ENCODE measurements around the gene GEMIN7. TPM values are rescaled to one million over a fixed set of nuclear protein-coding genes. Genes with fewer than 3 reads are reported as not detected.

Gene GEMIN7
- total RNA-seq, 1 experiment from 2014 or later: 77.0 TPM

DNA sequence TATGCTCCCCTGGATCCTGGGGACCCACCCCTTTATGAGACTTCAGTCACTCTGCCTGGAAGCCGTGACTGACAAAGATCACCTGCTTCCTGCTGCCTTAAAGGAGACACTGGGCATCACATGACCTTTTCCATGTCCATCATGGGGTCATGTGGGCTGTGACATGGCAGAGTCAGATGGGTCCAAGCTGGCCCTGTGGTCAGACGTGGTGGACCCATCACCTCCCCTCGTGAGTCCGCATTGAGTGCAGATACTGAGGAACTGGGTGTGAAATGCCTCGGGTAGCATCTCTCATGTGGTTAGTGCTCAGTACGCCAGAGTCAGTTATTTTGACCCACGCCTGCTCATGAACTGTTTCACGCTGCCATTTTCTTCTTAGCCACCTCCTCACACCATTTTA is 54.6 kb downstream of the GEMIN7 start:
- H3K27me3 ChIP-seq (ENCODE audit: control insufficient read depth, insufficient read depth, low read length): no peaks in the 10 kb centered on the region
- no peak for DNase-seq
- no peaks in the 10 kb centered on the region; the same call in 1 of the 2 replicates for H3K36me3 ChIP-seq (replicated peaks; ENCODE audit: control insufficient read depth, insufficient read depth, low read length)
- H3K4me3 ChIP-seq (ENCODE audit: insufficient read depth, low read depth, low read length): no peak overlapping the region

DNA sequence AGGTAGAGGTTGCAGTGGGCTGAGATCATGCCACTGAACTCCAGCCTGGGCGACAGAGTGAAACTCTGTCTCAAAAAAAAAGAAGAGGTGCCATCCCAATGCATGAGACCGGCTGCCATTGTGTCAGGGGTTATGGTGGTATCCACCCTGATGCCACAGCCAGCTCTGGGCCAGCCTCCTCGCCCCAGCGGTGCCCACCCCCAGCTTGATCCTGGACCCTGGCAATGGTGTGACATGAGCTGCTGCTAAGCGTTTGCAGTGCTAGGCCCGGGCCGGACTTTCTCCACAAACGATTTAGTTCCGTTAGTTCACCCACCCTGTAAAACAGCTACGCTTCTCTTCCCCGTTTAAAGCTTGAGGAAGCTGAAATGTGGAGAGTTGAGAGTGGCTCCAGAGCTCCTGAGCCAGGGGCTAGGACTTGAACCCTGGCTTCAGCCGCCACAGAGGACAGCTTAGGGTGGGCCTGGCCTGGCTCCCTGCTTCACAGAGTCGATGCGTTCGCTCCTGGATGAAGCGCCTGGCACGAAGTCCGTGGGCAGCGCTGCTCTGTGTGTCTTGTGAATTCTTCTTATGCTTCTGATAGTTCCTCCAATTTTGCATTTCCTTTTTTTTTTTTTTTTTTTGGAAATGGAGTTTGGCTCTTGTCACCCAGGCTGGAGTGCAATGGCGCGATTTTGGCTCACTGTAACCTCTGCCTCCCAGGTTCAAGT is 56.3 kb downstream of the GEMIN7 start:
- peak; percentile 39 for DNase-seq
- Histone ChIP-seq H3K36me3 (replicated peaks; ENCODE audit: control insufficient read depth, insufficient read depth, low read length) (no peaks in the 10 kb centered on the region; the same call in 1 of the 2 replicates), H3K4me3 (ENCODE audit: insufficient read depth, low read depth, low read length) (no peak overlapping the region), H3K27me3 (ENCODE audit: control insufficient read depth, insufficient read depth, low read length) (no peaks in the 10 kb centered on the region)

DNA sequence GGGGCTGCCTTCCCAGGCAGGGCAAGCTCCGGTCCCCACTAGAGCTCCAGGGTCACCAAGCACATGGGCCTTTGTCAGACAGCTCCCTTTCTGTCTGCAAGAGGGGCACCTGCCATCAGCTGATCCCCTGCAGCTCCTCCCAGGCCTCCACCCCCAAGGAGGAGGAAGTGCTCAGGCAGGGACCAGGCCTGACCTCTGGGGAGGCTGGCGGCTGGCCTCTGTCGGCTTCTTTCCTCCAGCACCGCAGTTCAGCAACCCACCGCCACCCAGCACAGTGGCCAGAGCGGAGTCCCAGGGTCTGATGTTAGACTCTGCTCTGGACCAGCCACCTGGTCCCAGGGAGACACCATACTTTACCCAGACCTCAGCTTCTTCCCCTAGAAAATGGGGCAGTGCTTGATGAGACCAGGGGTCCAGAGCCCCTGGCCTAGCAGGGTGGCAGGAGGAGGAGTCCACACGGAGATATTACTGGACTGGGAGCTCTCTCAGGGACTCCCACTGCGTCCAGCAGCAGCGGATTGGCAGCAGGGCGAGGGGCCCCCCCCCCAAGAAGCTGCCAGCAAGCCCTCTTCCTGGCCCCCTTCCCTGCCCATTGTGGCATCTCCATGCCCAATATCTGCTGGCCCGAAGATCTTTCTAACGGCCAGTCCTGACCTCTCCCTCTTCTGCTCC is 57.6 kb downstream of the GEMIN7 start:
- no peak overlapping the region for H3K4me3 ChIP-seq (ENCODE audit: insufficient read depth, low read depth, low read length)
- DNase-seq: peak; percentile 84
- H3K36me3 ChIP-seq (replicated peaks; ENCODE audit: control insufficient read depth, insufficient read depth, low read length): no peaks in the 10 kb centered on the region; the same call in none of the 2 replicates
- no peaks in the 10 kb centered on the region for H3K27me3 ChIP-seq (ENCODE audit: control insufficient read depth, insufficient read depth, low read length)

- Histone ChIP-seq H3K27me3 (ENCODE audit: control insufficient read depth, insufficient read depth, low read length) (no peaks in the 10 kb centered on the region), H3K4me3 (ENCODE audit: insufficient read depth, low read depth, low read length) (no peak overlapping the region), H3K36me3 (replicated peaks; ENCODE audit: control insufficient read depth, insufficient read depth, low read length) (no peaks in the 10 kb centered on the region; the same call in none of the 2 replicates)
- DNase-seq: peak; percentile 59
Observed at GRCh38 chr19:45137179-45137761, 58.2 kb downstream of the GEMIN7 start.

DNA sequence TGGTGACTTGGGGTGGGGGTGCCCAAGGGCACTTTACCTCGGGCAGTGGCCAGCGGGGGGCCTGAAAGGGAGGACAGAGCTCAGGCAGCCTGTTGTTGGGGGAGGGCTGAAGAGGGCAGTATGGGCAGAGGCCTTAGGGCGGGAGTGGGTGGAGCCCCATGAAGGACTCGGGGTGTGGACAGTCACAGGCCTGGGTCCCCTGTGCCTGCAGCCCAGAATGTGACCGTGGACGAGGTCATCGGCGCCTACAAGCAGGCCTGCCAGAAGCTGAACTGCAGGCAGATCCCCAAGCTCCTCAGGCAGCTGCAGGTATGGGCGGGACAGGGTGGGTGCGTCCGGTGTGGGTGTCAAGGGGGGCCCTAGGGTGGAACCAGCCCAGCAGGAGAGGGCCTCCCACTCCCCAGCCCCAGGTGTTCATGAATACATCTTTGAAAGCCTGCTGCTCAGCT is 59.3 kb downstream of the GEMIN7 start:
- peak; percentile 78 for DNase-seq
- Histone ChIP-seq H3K27me3 (ENCODE audit: control insufficient read depth, insufficient read depth, low read length) (no peaks in the 10 kb centered on the region), H3K36me3 (replicated peaks; ENCODE audit: control insufficient read depth, insufficient read depth, low read length) (no peaks in the 10 kb centered on the region; the same call in none of the 2 replicates), H3K4me3 (ENCODE audit: insufficient read depth, low read depth, low read length) (no peak overlapping the region)

- no peaks in the 10 kb centered on the region; the same call in none of the 2 replicates for H3K36me3 ChIP-seq (replicated peaks; ENCODE audit: control insufficient read depth, insufficient read depth, low read length)
- no peaks in the 10 kb centered on the region for H3K27me3 ChIP-seq (ENCODE audit: control insufficient read depth, insufficient read depth, low read length)
- no peak overlapping the region for H3K4me3 ChIP-seq (ENCODE audit: insufficient read depth, low read depth, low read length)
- peak; percentile 59 for DNase-seq
Observed at GRCh38 chr19:45139286-45140143, 60.5 kb downstream of the GEMIN7 start.

DNA sequence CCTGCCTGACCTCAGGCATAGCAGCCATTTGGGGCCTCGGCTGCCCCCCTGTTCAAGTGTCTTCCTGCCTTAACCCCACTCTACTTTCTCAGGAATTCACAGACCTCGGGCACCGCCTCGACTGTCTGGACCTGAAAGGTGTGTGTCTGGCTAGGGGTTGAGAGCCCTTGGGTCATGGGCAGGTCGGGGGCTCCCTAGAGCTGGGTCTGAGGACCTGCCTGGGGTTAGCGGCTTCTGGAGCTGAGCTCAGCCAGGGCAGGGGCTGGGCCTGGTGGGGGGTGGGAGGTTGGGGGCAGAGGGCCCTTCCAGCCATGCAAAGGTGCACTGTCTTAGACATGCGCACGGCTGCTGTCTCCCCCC is 61.1 kb downstream of the GEMIN7 start:
- DNase-seq: peak; percentile 55
- Histone ChIP-seq H3K4me3 (ENCODE audit: insufficient read depth, low read depth, low read length) (no peak overlapping the region), H3K36me3 (replicated peaks; ENCODE audit: control insufficient read depth, insufficient read depth, low read length) (no peaks in the 10 kb centered on the region; the same call in none of the 2 replicates), H3K27me3 (ENCODE audit: control insufficient read depth, insufficient read depth, low read length) (no peaks in the 10 kb centered on the region)

- no peak for DNase-seq
- Histone ChIP-seq H3K4me3 (ENCODE audit: insufficient read depth, low read depth, low read length) (no peak overlapping the region), H3K36me3 (replicated peaks; ENCODE audit: control insufficient read depth, insufficient read depth, low read length) (no peaks in the 10 kb centered on the region; the same call in none of the 2 replicates), H3K27me3 (ENCODE audit: control insufficient read depth, insufficient read depth, low read length) (no peaks in the 10 kb centered on the region)
Observed at GRCh38 chr19:45140533-45140932, 61.5 kb downstream of the GEMIN7 start.

Other genes with a start within 250 kb of the GEMIN7 start
- 152 and 207 TPM in 2 replicates for gene NECTIN2, start 233.0 kb upstream of the GEMIN7 start, total RNA-seq (2014; rRNA removed; shearing (Covaris generic))
- gene TOMM40, start 188.0 kb upstream of the GEMIN7 start, total RNA-seq (2014; rRNA removed; shearing (Covaris generic)): 160 and 204 TPM in 2 replicates
- 826 and 994 TPM in 2 replicates for gene APOE, start 173.5 kb upstream of the GEMIN7 start, total RNA-seq (2014; rRNA removed; shearing (Covaris generic))
- 65.6 and 139 TPM in 2 replicates for gene APOC1, start 164.7 kb upstream of the GEMIN7 start, total RNA-seq (2014; rRNA removed; shearing (Covaris generic))
- gene APOC4, start 137.0 kb upstream of the GEMIN7 start, total RNA-seq (2014; rRNA removed; shearing (Covaris generic)): not detected in 2 replicates
- gene APOC2, start 133.2 kb upstream of the GEMIN7 start, total RNA-seq (2014; rRNA removed; shearing (Covaris generic)): not detected in 2 replicates
- gene CLPTM1, start 123.9 kb upstream of the GEMIN7 start, total RNA-seq (2014; rRNA removed; shearing (Covaris generic)): 38.5 and 64.1 TPM in 2 replicates
- gene RELB, start 77.8 kb upstream of the GEMIN7 start, total RNA-seq (2014; rRNA removed; shearing (Covaris generic)): 2.7 and 4.1 TPM in 2 replicates
- 31.4 and 35.2 TPM in 2 replicates for gene CLASRP, start 40.2 kb upstream of the GEMIN7 start, total RNA-seq (2014; rRNA removed; shearing (Covaris generic))
- gene ZNF296, start 2.8 kb upstream of the GEMIN7 start, total RNA-seq (2014; rRNA removed; shearing (Covaris generic)): 2.6 and 4.2 TPM in 2 replicates
- gene PPP1R37, start 13.9 kb downstream of the GEMIN7 start, total RNA-seq (2014; rRNA removed; shearing (Covaris generic)): 30.0 and 32.9 TPM in 2 replicates
- 0.24 and 0.70 TPM in 2 replicates for gene NKPD1, start 81.7 kb downstream of the GEMIN7 start, total RNA-seq (2014; rRNA removed; shearing (Covaris generic))
- gene TRAPPC6A, start 99.0 kb downstream of the GEMIN7 start, total RNA-seq (2014; rRNA removed; shearing (Covaris generic)): 39.3 and 47.4 TPM in 2 replicates
- gene BLOC1S3, start 99.5 kb downstream of the GEMIN7 start, total RNA-seq (2014; rRNA removed; shearing (Covaris generic)): 3.4 and 4.3 TPM in 2 replicates
- 2.2 and 5.4 TPM in 2 replicates for gene EXOC3L2, start 166.1 kb downstream of the GEMIN7 start, total RNA-seq (2014; rRNA removed; shearing (Covaris generic))
- gene MARK4, start 172.0 kb downstream of the GEMIN7 start, total RNA-seq (2014; rRNA removed; shearing (Covaris generic)): 16.1 and 26.5 TPM in 2 replicates
- not detected in 2 replicates for gene CKM, start 243.6 kb downstream of the GEMIN7 start, total RNA-seq (2014; rRNA removed; shearing (Covaris generic))

Measured in H7 (cell line).